H1 (cell line): ENCODE data around the gene RANBP3L. TPM values are rescaled to one million over a fixed set of nuclear protein-coding genes. Genes with fewer than 3 reads are reported as not detected.
A peak's percentile ranks its signal among the peaks of the same experiment; 100 is the strongest.

ENCODE experiments used
- CTCF ChIA-PET: fragments of 300-600 bp; sonication (Branson Sonifier 250); formaldehyde crosslinking; loops from one replicate; lab custom pipeline; 2021; ENCODE audit not compliant: partially characterized antibody; lab: Charles Lee
- POLR2A ChIA-PET: fragments of 300-600 bp; sonication (Branson Sonifier 250); formaldehyde crosslinking; loops from one replicate; lab custom pipeline; 2021; ENCODE audit warnings: inconsistent platforms; ENCODE audit not compliant: partially characterized antibody; lab: Charles Lee
- DNase-seq, 2 experiments: peaks; one replicate each; pipeline versions ENCODE4 v3.0.0 to v3.0.0-alpha.2; 2010 to 2022; ENCODE audit warnings: low spot score in 2 of 2, low read depth in 1 of 2, mixed read lengths in 1 of 2
- FAIRE-seq: peaks from 2 replicates; lab custom pipeline; 2011; peaks lifted over from hg19 to GRCh38; lab: Jason Lieb, UNC
- H2AFZ ChIP-seq: 2 replicates; pipeline ENCODE4 v1.8.1; 2012; ENCODE audit warnings: low read length, inconsistent platforms
- H2AK5ac ChIP-seq: 2 replicates; pipeline ENCODE4 v1.6.1; 2013; ENCODE audit warnings: low read depth, low read length
- H2BK120ac ChIP-seq: replicated peaks from 2 replicates; pipeline ENCODE3; 2013; ENCODE audit warnings: low read depth, low read length, inconsistent platforms
- H2BK12ac ChIP-seq: 2 replicates; pipeline ENCODE4 v1.6.1; 2013; ENCODE audit warnings: low read depth, low read length
- H2BK15ac ChIP-seq: 2 replicates; pipeline ENCODE4 v1.6.1; 2013; ENCODE audit warnings: low read length
- H2BK20ac ChIP-seq: 2 replicates; pipeline ENCODE4 v1.6.1; 2013; ENCODE audit warnings: low read length
- H2BK5ac ChIP-seq: 2 replicates; pipeline ENCODE4 v1.6.1; 2013; ENCODE audit warnings: low read depth, low read length
- H3K14ac ChIP-seq: 2 replicates; pipeline ENCODE4 v1.6.1; 2013; ENCODE audit warnings: inconsistent platforms; ENCODE audit not compliant: insufficient read length
- H3K18ac ChIP-seq: 2 replicates; pipeline ENCODE4 v1.6.1; 2013; ENCODE audit warnings: low read length; ENCODE audit errors: extremely low read depth
- H3K23ac ChIP-seq: 2 replicates; pipeline ENCODE4 v1.6.1; 2013; ENCODE audit warnings: inconsistent platforms; ENCODE audit not compliant: insufficient read length
- H3K23me2 ChIP-seq: 2 replicates; pipeline ENCODE4 v1.6.1; 2013; ENCODE audit warnings: low read depth, low read length
- H3K27ac ChIP-seq: 2 replicates; pipeline ENCODE4 v1.6.1; 2011; ENCODE audit warnings: low read depth, low read length, inconsistent platforms
- H3K27me3 ChIP-seq, 4 experiments: replicated peaks in 1 of 4; 1 replicate in 1 of 4; 2 replicates in 3 of 4; pipeline versions ENCODE4 v1.6.1 to v1.8.1; 2011 to 2013; ENCODE audit warnings: low read length in 3 of 4, mild to moderate bottlenecking in 3 of 4, inconsistent platforms in 2 of 4, mixed read lengths in 2 of 4, moderate library complexity in 1 of 4; ENCODE audit not compliant: control insufficient read depth in 3 of 4, insufficient read depth in 3 of 4; ENCODE audit errors: extremely low read depth in 1 of 4
- H3K36me3 ChIP-seq, 4 experiments: 2 replicates each; pipeline versions ENCODE4 v1.6.1 to v1.8.1; 2011 to 2013; ENCODE audit warnings: mild to moderate bottlenecking in 4 of 4, low read length in 3 of 4, moderate library complexity in 2 of 4, control low read depth in 1 of 4, inconsistent platforms in 1 of 4; ENCODE audit not compliant: insufficient read depth in 4 of 4, control insufficient read depth in 2 of 4
- H3K4ac ChIP-seq: replicated peaks from 2 replicates; pipeline ENCODE3; 2013; ENCODE audit warnings: low read length, low read depth, mixed read lengths, inconsistent platforms; ENCODE audit not compliant: insufficient read length
- H3K4me1 ChIP-seq, 4 experiments: replicated peaks in 1 of 4; 1 replicate in 1 of 4; 2 replicates in 3 of 4; pipeline versions ENCODE4 v1.6.1 to v1.8.1; 2011 to 2013; ENCODE audit warnings: low read length in 3 of 4, inconsistent platforms in 2 of 4, mixed read lengths in 1 of 4; ENCODE audit not compliant: insufficient read depth in 4 of 4, control insufficient read depth in 3 of 4
- H3K4me2 ChIP-seq, 2 experiments: 2 replicates each; pipeline versions ENCODE4 v1.6.1 to v1.8.1; 2011 to 2013; ENCODE audit warnings: low read depth in 2 of 2, low read length in 2 of 2, control low read depth in 1 of 2, inconsistent platforms in 1 of 2, mild to moderate bottlenecking in 1 of 2; ENCODE audit not compliant: insufficient read depth in 1 of 2
- H3K4me3 ChIP-seq, 4 experiments: fragments of 200-600, 300-600 bp in 1 of 4; sonication (generic), shearing (Covaris generic), sonication (Bioruptor Twin) in 1 of 4; 2 replicates each; pipeline versions ENCODE4 v1.5.1 to v1.8.1; 2011 to 2016; ENCODE audit warnings: low read length in 4 of 4, low read depth in 3 of 4, control low read depth in 2 of 4, inconsistent platforms in 2 of 4, mild to moderate bottlenecking in 2 of 4, mixed read lengths in 1 of 4, moderate library complexity in 1 of 4; ENCODE audit not compliant: insufficient read depth in 2 of 4; ENCODE audit errors: extremely low read depth in 1 of 4
- H3K56ac ChIP-seq: replicated peaks from 2 replicates; pipeline ENCODE3; 2013; ENCODE audit warnings: low read depth, mild to moderate bottlenecking, mixed read lengths, low read length, inconsistent platforms; ENCODE audit not compliant: insufficient read length
- H3K79me1 ChIP-seq: 2 replicates; pipeline ENCODE4 v1.6.1; 2013; ENCODE audit warnings: low read depth, low read length, control low read depth
- H3K79me2 ChIP-seq, 2 experiments: 2 replicates each; pipeline versions ENCODE4 v1.6.1 to v1.8.1; 2012 to 2013; ENCODE audit warnings: low read length in 2 of 2, mild to moderate bottlenecking in 2 of 2, inconsistent platforms in 1 of 2; ENCODE audit not compliant: insufficient read depth in 2 of 2, control insufficient read depth in 1 of 2
- H3K9ac ChIP-seq, 4 experiments: replicated peaks in 1 of 4; 1 replicate in 1 of 4; 2 replicates in 3 of 4; pipeline versions ENCODE4 v1.6.1 to v1.8.1; 2011 to 2013; ENCODE audit warnings: low read depth in 3 of 4, low read length in 3 of 4, control low read depth in 2 of 4, mild to moderate bottlenecking in 2 of 4, moderate library complexity in 2 of 4, inconsistent platforms in 1 of 4; ENCODE audit errors: extremely low read depth in 1 of 4
- H3K9me3 ChIP-seq, 2 experiments: 2 replicates each; pipeline versions ENCODE4 v1.6.1 to v1.8.1; 2012 to 2013; ENCODE audit warnings: mild to moderate bottlenecking in 2 of 2, moderate library complexity in 2 of 2, control low read depth in 1 of 2, inconsistent platforms in 1 of 2, low read depth in 1 of 2, low read length in 1 of 2, mixed read lengths in 1 of 2; ENCODE audit not compliant: insufficient read depth in 2 of 2
- H4K20me1 ChIP-seq, 2 experiments: replicated peaks in 1 of 2; 2 replicates each; pipeline versions ENCODE3 to v1.8.1; 2011 to 2013; ENCODE audit warnings: inconsistent platforms in 2 of 2, low read length in 2 of 2, mild to moderate bottlenecking in 1 of 2; ENCODE audit not compliant: insufficient read depth in 2 of 2, control insufficient read depth in 1 of 2
- H4K5ac ChIP-seq: 2 replicates; pipeline ENCODE4 v1.6.1; 2013; ENCODE audit warnings: low read length, low read depth, mixed read lengths, inconsistent platforms; ENCODE audit not compliant: insufficient read length
- H4K8ac ChIP-seq: 2 replicates; pipeline ENCODE4 v1.8.0; 2013; ENCODE audit warnings: mild to moderate bottlenecking, moderate library complexity, low read length, inconsistent platforms; ENCODE audit not compliant: insufficient read depth; ENCODE audit errors: extremely low read depth
- H4K91ac ChIP-seq: replicated peaks from 2 replicates; pipeline ENCODE3; 2013; ENCODE audit warnings: low read length, mixed read lengths, inconsistent platforms; ENCODE audit not compliant: insufficient read length
- ASH2L ChIP-seq: fragments of 200-600, 300-600 bp; sonication (generic); IDR thresholded peaks from one replicate; pipeline ENCODE4 v1.7.1; 2017; ENCODE audit warnings: low read length
- CEBPB ChIP-seq: IDR thresholded peaks from 2 replicates; pipeline ENCODE4 v1.6.1; 2012; ENCODE audit warnings: low read depth, low read length
- CREB1 ChIP-seq: IDR thresholded peaks from 2 replicates; pipeline ENCODE4 v1.6.1; 2012; ENCODE audit warnings: inconsistent platforms
- E2F6 ChIP-seq: IDR thresholded peaks from 2 replicates; pipeline ENCODE4 v1.6.1; 2012; ENCODE audit warnings: inconsistent platforms
- EGR1 ChIP-seq: IDR thresholded peaks from 2 replicates; pipeline ENCODE4 v1.6.1; 2011; ENCODE audit warnings: low read depth, low read length, borderline replicate concordance
- EZH2 ChIP-seq: fragments of 200-600 bp; sonication (generic); IDR thresholded peaks from 2 replicates; pipeline ENCODE4 v1.7.1; 2012; ENCODE audit warnings: low read depth, mild to moderate bottlenecking, moderate library complexity, low read length, inconsistent platforms; ENCODE audit not compliant: severe bottlenecking
- HDAC2 ChIP-seq, 2 experiments: fragments of 300-600 bp in 1 of 2; sonication (generic) in 1 of 2; IDR thresholded peaks; 2 replicates each; pipeline ENCODE4 v1.6.1; 2011 to 2012; ENCODE audit warnings: low read depth in 2 of 2, low read length in 2 of 2, mild to moderate bottlenecking in 2 of 2, moderate library complexity in 2 of 2, borderline replicate concordance in 1 of 2, inconsistent platforms in 1 of 2
- MAX ChIP-seq: IDR thresholded peaks from 2 replicates; pipeline ENCODE4 v1.6.1; 2012; ENCODE audit warnings: inconsistent platforms
- RFX5 ChIP-seq: IDR thresholded peaks from 2 replicates; pipeline ENCODE4 v1.6.1; 2011; ENCODE audit warnings: low read depth, low read length, improper control_type of control experiment, borderline replicate concordance
- SRF ChIP-seq: IDR thresholded peaks from 2 replicates; pipeline ENCODE4 v1.6.1; 2011; ENCODE audit warnings: mild to moderate bottlenecking, low read depth, low read length, moderate library complexity
- SUZ12 ChIP-seq: fragments of 200-600 bp; sonication (generic); IDR thresholded peaks from 2 replicates; pipeline ENCODE4 v1.6.1; 2012; ENCODE audit warnings: mild to moderate bottlenecking, inconsistent platforms, low read length, moderate library complexity, mixed read lengths
- TAF7 ChIP-seq: optimal IDR thresholded peaks from 2 replicates; pipeline ENCODE3; 2011; ENCODE audit warnings: low read depth, mild to moderate bottlenecking, inconsistent platforms, low read length, moderate library complexity, borderline replicate concordance
- TBP ChIP-seq: IDR thresholded peaks from 2 replicates; pipeline ENCODE4 v1.6.1; 2011; ENCODE audit warnings: low read depth, low read length, improper control_type of control experiment
- TEAD4 ChIP-seq: IDR thresholded peaks from 2 replicates; pipeline ENCODE4 v1.6.1; 2012; ENCODE audit warnings: low read depth, low read length, inconsistent platforms, mixed read lengths
- polyA plus RNA-seq, 7 experiments: library from polyadenylated mRNA; depleted of rRNA in 3 of 7; stranded (reverse) in 5 of 7; unstranded in 2 of 7; fragments of >200 nt in 5 of 7; fragments of 200-250 nt in 2 of 7; gene quantifications; 1 replicate in 5 of 7; 2 replicates in 1 of 7; 4 replicates in 1 of 7; pipeline versions ENCODE4 v1.2.1 to v1.2.3, GENCODE V29; 2011 to 2013; ENCODE audit warnings: missing spikeins in 2 of 7, mixed read lengths in 2 of 7
- total RNA-seq: library from RNA; stranded (reverse); fragmentation: NEBNext Ultra II Directional; extraction: Animal tissue kit (Norgen Biotek cat#: 25700); gene quantifications from 2 replicates; pipeline ENCODE4 v1.2.1, GENCODE V29; 2021

The RANBP3L gene
- total and polyA plus RNA-seq, 2 of the 8 experiments (the other 6 are each of a cell fraction or from before 2014, with no cell fraction given): not detected

- Histone ChIP-seq H2BK12ac (no peak overlapping the region), H3K9me3 (no peaks in the 10 kb centered on the region), H3K4me3 (no peak overlapping the region), H2AFZ (no peak overlapping the region), H3K27me3 (no peaks in the 10 kb centered on the region; a peak in 1 of 7 replicates), H3K14ac (no peak overlapping the region), H4K91ac (no peak overlapping the region), H3K79me1 (no peaks in the 10 kb centered on the region), H3K23ac (no peak overlapping the region), H3K4me2 (no peak overlapping the region), H2AK5ac (no peak overlapping the region), H4K20me1 (no peaks in the 10 kb centered on the region), H3K23me2 (no peaks in the 10 kb centered on the region), H3K18ac (no peak overlapping the region), H3K4ac (no peak overlapping the region), H4K8ac (no peak overlapping the region), H3K4me1 (peaks cover 0 to 4% (median 0%) of the 10 kb centered on the region in 4 experiments; a peak in 1 of 7 replicates), H3K36me3 (no peaks in the 10 kb centered on the region), H2BK5ac (no peak overlapping the region), H3K27ac (no peak overlapping the region), H3K79me2 (no peaks in the 10 kb centered on the region), H3K56ac (no peak overlapping the region), H4K5ac (no peak overlapping the region), H2BK120ac (no peak overlapping the region), H2BK20ac (no peak overlapping the region), H3K9ac (peak overlapping the region in 1 of 4 experiments; percentile 34; a peak in 1 of 7 replicates), H2BK15ac (no peak overlapping the region)
- no peak for TF ChIP-seq SUZ12
- TF ChIP-seq EGR1: no peak
- TF ChIP-seq CREB1: no peak
- no peak for TF ChIP-seq EZH2
- no peak for TF ChIP-seq TBP
- TF ChIP-seq MAX: no peak
- no peak for TF ChIP-seq HDAC2 (IDR thresholded peaks at IDR 0.05; ENCODE audit: borderline replicate concordance in 1 of 2, low read depth in 2 of 2, low read length in 2 of 2)
- no peak for TF ChIP-seq RFX5
- no peak for TF ChIP-seq ASH2L
- no peak for TF ChIP-seq TAF7
- TF ChIP-seq CEBPB: no peak
- TF ChIP-seq TEAD4: no peak
- TF ChIP-seq E2F6: no peak
- no peak for TF ChIP-seq SRF
- no peak for FAIRE-seq
- CTCF ChIA-PET: interaction anchor here (7.2 kb wide), 1 partner anchor 12 kb away, joined by 46 read pairs; no protein-coding TSS in a partner anchor
- no peak for DNase-seq
- POLR2A ChIA-PET: no interaction called here
Measured at GRCh38 chr5:36276864-36277263, 24.8 kb downstream of the RANBP3L start.
